OCI-LY3 (cell line): ENCODE results near the gene ANKUB1.

Experiments used
- H2AFZ ChIP-seq: fragments of 200-600, 300-600 bp; shearing (Covaris generic); 2 replicates; pipeline ENCODE4 v1.6.0; 2014; ENCODE audit warnings: antibody characterized with exemption, low read depth, low read length
- H3K27ac ChIP-seq: fragments of 200-600, 300-600 bp; sonication (generic); 2 replicates; pipeline ENCODE4 v1.5.1; 2014; ENCODE audit warnings: mild to moderate bottlenecking, low read length, moderate library complexity, mixed read lengths
- H3K27me3 ChIP-seq: fragments of 200-600, 300-600 bp; sonication (generic); 2 replicates; pipeline ENCODE4 v1.6.1; 2014; ENCODE audit warnings: low read depth, low read length, mixed read lengths
- H3K36me3 ChIP-seq: fragments of 200-600, 300-600 bp; sonication (generic); replicated peaks from 2 replicates; pipeline ENCODE3; 2014; ENCODE audit warnings: low read depth, low read length, mixed read lengths
- H3K4me1 ChIP-seq: fragments of 300-600, 200-600 bp; sonication (generic); 2 replicates; pipeline ENCODE4 v1.6.1; 2014; ENCODE audit warnings: low read length, mixed read lengths
- H3K4me2 ChIP-seq: fragments of 200-600, 300-600 bp; sonication (generic); 2 replicates; pipeline ENCODE4 v1.6.1; 2014; ENCODE audit warnings: low read length, mixed read lengths
- H3K4me3 ChIP-seq: fragments of 300-600, 200-600 bp; sonication (generic); 2 replicates; pipeline ENCODE4 v1.5.1; 2014; ENCODE audit warnings: antibody characterized with exemption, mild to moderate bottlenecking, low read length, moderate library complexity
- H3K79me2 ChIP-seq: fragments of 300-600, 200-600 bp; shearing (Covaris generic); 2 replicates; pipeline ENCODE4 v1.6.1; 2014; ENCODE audit warnings: mild to moderate bottlenecking, low read length, mixed read lengths
- H3K9ac ChIP-seq: fragments of 300-600, 200-600 bp; shearing (Covaris generic); 2 replicates; pipeline ENCODE4 v1.6.0; 2014; ENCODE audit warnings: mild to moderate bottlenecking, low read length, moderate library complexity
- H3K9me3 ChIP-seq: fragments of 200-600, 300-600 bp; shearing (Covaris generic); 2 replicates; pipeline ENCODE4 v1.6.1; 2014; ENCODE audit warnings: low read length, mixed read lengths; ENCODE audit not compliant: insufficient read depth
- H4K20me1 ChIP-seq: fragments of 200-600, 300-600 bp; sonication (generic); 2 replicates; pipeline ENCODE4 v1.6.1; 2016; ENCODE audit warnings: low read length, mixed read lengths; ENCODE audit not compliant: insufficient read depth
- CTCF ChIP-seq: fragments of 200-600, 300-600 bp; sonication (generic); IDR thresholded peaks from 2 replicates; pipeline ENCODE4 v1.5.1; 2014; ENCODE audit warnings: antibody characterized with exemption, low read length, low read depth
- EZH2phosphoT487 ChIP-seq: fragments of 200-600 bp; shearing (Covaris generic); IDR thresholded peaks from 2 replicates; pipeline ENCODE4 v1.6.1; 2018; ENCODE audit warnings: antibody characterized with exemption, mixed run types, low read depth

The ANKUB1 gene

GRCh38 chr3:149752051-149752787 lies 40.1 kb downstream of the ANKUB1 start, which contains the start of gene COMMD2:
COMMD2 (minus strand) TSS chr3:149752489; CDS start chr3:149752444, 45 bp downstream.
- Histone ChIP-seq H3K36me3 (peaks cover 2% of the 10 kb centered on the region), H3K27ac (peak within 1 kb of the TSS; percentile 16; the same call in 1 of the 2 replicates), H3K27me3 (no peaks in the 10 kb centered on the region), H3K9ac (peak within 1 kb of the TSS; percentile 78), H2AFZ (peak within 1 kb of the TSS; percentile 100), H3K4me1 (peaks cover 10% of the 10 kb centered on the region), H3K4me2 (peak within 1 kb of the TSS; percentile 89), H3K79me2 (peaks cover 10% of the 10 kb centered on the region), H4K20me1 (no peaks in the 10 kb centered on the region), H3K4me3 (peak within 1 kb of the TSS; percentile 96), H3K9me3 (no peaks in the 10 kb centered on the region)
- TF ChIP-seq EZH2phosphoT487 = no peak
- peak; percentile 62 for TF ChIP-seq CTCF

DNA sequence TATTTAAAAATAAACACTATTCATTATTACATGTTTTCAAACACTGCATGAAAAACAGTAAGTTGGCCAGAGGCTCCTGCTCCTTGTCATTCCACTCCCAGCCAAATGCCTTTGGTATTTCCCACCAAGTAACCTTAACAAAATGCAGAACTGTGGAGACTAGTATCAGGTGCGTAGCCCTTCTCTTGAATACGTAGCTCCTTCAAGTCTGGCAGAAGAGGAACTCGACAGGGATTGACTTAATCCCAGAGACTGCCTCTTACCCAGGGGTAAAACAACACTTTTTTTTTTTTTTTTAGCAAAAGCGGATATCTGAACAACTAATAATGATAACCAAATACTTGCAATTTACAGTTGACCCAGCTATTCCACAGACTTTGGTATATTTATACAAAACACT lies 40.8 kb downstream of the ANKUB1 start:
- no peaks in the 10 kb centered on the region for H4K20me1 ChIP-seq
- H3K9ac ChIP-seq = peak overlapping the region; percentile 78
- peaks cover 10% of the 10 kb centered on the region for H3K4me1 ChIP-seq
- H3K36me3 ChIP-seq = peaks cover 7% of the 10 kb centered on the region
- H3K27ac ChIP-seq = no peak overlapping the region
- no peaks in the 10 kb centered on the region for H3K9me3 ChIP-seq
- TF ChIP-seq CTCF (no peak), EZH2phosphoT487 (no peak)
- peak overlapping the region; percentile 96 for H3K4me3 ChIP-seq
- H2AFZ ChIP-seq = peak overlapping the region; percentile 100; the same call in 1 of the 2 replicates
- peaks cover 10% of the 10 kb centered on the region for H3K79me2 ChIP-seq
- peak overlapping the region; percentile 89 for H3K4me2 ChIP-seq
- no peaks in the 10 kb centered on the region for H3K27me3 ChIP-seq

GRCh38 chr3:149744606-149745005 lies 47.7 kb downstream of the ANKUB1 start:
- Histone ChIP-seq H3K4me2 (no peak overlapping the region), H2AFZ (no peak overlapping the region), H3K79me2 (no peaks in the 10 kb centered on the region), H3K27ac (no peak overlapping the region), H3K36me3 (peaks cover 16% of the 10 kb centered on the region), H4K20me1 (no peaks in the 10 kb centered on the region), H3K9me3 (no peaks in the 10 kb centered on the region), H3K4me3 (no peak overlapping the region), H3K4me1 (no peaks in the 10 kb centered on the region), H3K9ac (no peak overlapping the region), H3K27me3 (no peaks in the 10 kb centered on the region)
- TF ChIP-seq CTCF (no peak), EZH2phosphoT487 (no peak)

GRCh38 chr3:149744151-149744550 lies 48.2 kb downstream of the ANKUB1 start:
- Histone ChIP-seq H3K9me3 (no peaks in the 10 kb centered on the region), H3K36me3 (peaks cover 16% of the 10 kb centered on the region)

More at GRCh38 chr3:149744151-149744550, 48.2 kb downstream of the ANKUB1 start:
- no peaks in the 10 kb centered on the region for H3K27me3 ChIP-seq
- H3K27ac ChIP-seq = no peak overlapping the region
- H3K79me2 ChIP-seq = no peaks in the 10 kb centered on the region
- no peaks in the 10 kb centered on the region for H3K4me1 ChIP-seq
- H3K4me3 ChIP-seq = no peak overlapping the region
- no peaks in the 10 kb centered on the region for H4K20me1 ChIP-seq
- H3K9ac ChIP-seq = no peak overlapping the region
- no peak overlapping the region for H3K4me2 ChIP-seq
- no peak overlapping the region for H2AFZ ChIP-seq
- TF ChIP-seq CTCF (no peak), EZH2phosphoT487 (no peak)
